Activated CD8-positive, alpha-beta T cell treated with anti-CD3 and anti-CD28 coated beads for 36 hours (primary cell): ENCODE measurements around the gene GLT6D1. TPM values are rescaled to one million over a fixed set of nuclear protein-coding genes. Genes with fewer than 3 reads are reported as not detected.

Experiments
- ATAC-seq: fragments of 200-7000 bp; cut with Tn5 transposase; one replicate; pipeline ENCODE4 v1.10.0; 2021; ENCODE audit warnings: mild to moderate bottlenecking, moderate library complexity
- CTCF ChIA-PET: fragments of 350-600 bp; sonication (Branson Sonifier 250); formaldehyde crosslinking; loops from one replicate; lab custom pipeline; 2021; ENCODE audit warnings: antibody characterized with exemption; lab: Charles Lee
- POLR2A ChIA-PET: fragments of 350-600 bp; sonication (Branson Sonifier 250); formaldehyde crosslinking; loops from one replicate; lab custom pipeline; 2021; ENCODE audit warnings: antibody characterized with exemption; lab: Charles Lee
- DNase-seq: peaks from one replicate; pipeline ENCODE4 v3.0.0-alpha.2; 2020
- H3K27ac Mint-ChIP-seq: one replicate; pipeline ENCODE4 v1.8.0; 2021; ENCODE audit warnings: mild to moderate bottlenecking, mixed read lengths
- H3K27me3 Mint-ChIP-seq: one replicate; pipeline ENCODE4 v1.8.0; 2021; ENCODE audit warnings: mixed read lengths
- H3K36me3 Mint-ChIP-seq: one replicate; pipeline ENCODE4 v1.8.0; 2021; ENCODE audit warnings: low read depth, mixed read lengths
- H3K4me1 Mint-ChIP-seq: one replicate; pipeline ENCODE4 v1.8.0; 2021; ENCODE audit warnings: low read depth, mixed read lengths
- H3K4me3 Mint-ChIP-seq: one replicate; pipeline ENCODE4 v1.8.0; 2021; ENCODE audit warnings: mild to moderate bottlenecking, moderate library complexity, mixed read lengths
- H3K9me3 Mint-ChIP-seq: one replicate; pipeline ENCODE4 v1.8.0; 2021; ENCODE audit warnings: mixed read lengths
- intact Hi-C: fragments of 100-400 bp; cut with micrococcal nuclease; formaldehyde crosslinking; loops from one replicate; pipeline ENCODE4 v1.10.0; 2022
- total RNA-seq, 2 experiments: library from RNA; stranded (reverse); gene quantifications; one replicate each; pipeline ENCODE4 v1.2.3, GENCODE V29; 2021
- TF ChIP-seq, protein P1 (sequence below): fragments of 200-600 bp; IDR thresholded peaks from one replicate; pipeline ENCODE4 v1.8.0; 2022; ENCODE audit warnings: antibody characterized with exemption, mild to moderate bottlenecking

GLT6D1 gene
- total RNA-seq, 2 experiments from 2014 or later = not detected

DNA sequence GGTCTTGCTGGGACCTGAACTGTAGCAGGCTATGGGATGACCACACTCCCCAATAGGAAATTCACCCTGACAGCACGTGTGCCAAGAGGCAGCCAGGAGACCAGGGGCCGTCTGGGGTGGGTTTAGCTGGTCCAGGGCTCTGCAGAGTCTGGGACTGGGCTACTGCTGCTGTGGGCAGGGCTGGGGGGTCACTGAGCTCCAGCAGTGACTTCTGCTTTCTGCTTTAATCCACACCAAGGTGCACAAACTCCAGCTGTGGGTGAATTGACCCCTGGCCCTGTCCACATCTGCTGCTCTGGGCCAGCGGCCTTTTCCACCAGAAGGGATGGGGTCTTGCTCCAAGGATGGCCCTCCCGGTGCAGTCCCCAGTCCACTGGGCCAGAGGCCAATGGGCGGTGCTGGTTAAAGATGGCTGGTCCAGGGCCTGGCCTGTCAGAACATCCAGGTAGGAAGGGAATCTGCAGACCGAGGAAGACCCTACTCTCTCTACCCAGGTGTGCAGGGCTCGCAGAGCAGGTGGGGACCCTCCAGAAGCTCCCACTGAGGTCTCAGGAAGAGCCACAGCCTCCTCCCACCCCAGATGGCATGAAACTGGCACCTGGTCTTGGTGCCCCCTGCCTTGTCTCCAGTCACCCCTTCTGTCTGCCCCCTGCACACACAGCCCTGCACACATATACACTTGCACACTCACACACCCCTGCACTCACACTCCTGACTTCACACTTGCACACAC, 28.0 kb downstream of the GLT6D1 start:
- no peaks in the 10 kb centered on the region for H3K9me3 Mint-ChIP-seq
- intact Hi-C loops = no loop called here

DNA sequence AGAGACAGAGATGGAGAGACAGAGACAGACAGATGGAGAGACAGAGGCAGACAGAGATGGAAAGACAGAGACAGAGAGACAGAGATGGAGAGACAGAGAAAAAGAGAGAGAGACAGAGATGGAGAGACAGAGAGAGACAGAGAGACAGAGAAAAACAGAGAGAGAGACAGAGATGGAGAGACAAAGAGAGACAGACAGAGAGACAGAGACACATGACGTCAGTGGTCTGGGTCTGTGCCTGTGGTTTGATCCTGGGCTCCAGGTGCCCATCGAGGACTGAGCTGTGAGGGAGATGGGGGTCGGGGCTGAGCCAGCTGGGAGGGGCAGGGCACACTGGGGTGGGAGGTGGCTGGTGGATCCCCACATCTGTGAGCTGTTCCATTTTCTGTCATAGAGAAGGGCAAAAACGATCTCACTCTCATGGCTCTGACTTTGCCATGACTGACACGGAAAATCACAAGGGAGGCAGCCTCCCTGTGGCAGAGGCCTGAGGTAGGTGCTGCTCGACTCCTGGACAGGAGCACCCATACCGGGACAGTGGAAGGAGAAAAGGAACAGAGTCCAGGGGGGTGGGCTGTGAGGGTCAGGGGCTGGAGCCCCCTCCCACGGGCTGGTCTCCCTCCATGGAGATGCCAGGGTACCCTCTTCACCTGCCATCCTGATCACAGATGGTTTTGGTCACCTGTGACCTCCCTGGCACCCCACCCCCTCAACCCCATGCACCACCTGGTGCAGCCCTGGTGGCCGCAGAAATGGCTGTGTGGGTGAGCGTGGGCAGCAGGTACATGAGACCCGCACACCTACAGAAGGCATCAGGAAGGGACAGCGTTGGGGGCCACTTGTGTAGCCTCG, 28.8 kb downstream of the GLT6D1 start:
- Mint-ChIP-seq H3K27ac (no peak overlapping the region), H3K4me1 (no peaks in the 10 kb centered on the region), H3K4me3 (no peak overlapping the region), H3K27me3 (no peaks in the 10 kb centered on the region), H3K9me3 (no peaks in the 10 kb centered on the region), H3K36me3 (no peaks in the 10 kb centered on the region)
- DNase-seq (no peak), ATAC-seq (no peak)
- TF ChIP-seq, protein P1, sequence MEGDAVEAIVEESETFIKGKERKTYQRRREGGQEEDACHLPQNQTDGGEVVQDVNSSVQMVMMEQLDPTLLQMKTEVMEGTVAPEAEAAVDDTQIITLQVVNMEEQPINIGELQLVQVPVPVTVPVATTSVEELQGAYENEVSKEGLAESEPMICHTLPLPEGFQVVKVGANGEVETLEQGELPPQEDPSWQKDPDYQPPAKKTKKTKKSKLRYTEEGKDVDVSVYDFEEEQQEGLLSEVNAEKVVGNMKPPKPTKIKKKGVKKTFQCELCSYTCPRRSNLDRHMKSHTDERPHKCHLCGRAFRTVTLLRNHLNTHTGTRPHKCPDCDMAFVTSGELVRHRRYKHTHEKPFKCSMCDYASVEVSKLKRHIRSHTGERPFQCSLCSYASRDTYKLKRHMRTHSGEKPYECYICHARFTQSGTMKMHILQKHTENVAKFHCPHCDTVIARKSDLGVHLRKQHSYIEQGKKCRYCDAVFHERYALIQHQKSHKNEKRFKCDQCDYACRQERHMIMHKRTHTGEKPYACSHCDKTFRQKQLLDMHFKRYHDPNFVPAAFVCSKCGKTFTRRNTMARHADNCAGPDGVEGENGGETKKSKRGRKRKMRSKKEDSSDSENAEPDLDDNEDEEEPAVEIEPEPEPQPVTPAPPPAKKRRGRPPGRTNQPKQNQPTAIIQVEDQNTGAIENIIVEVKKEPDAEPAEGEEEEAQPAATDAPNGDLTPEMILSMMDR = no peak
- ChIA-PET POLR2A (no interaction called here), CTCF (no interaction called here)
- intact Hi-C loops = no loop called here

More for the DNA sequence above, 28.0 kb downstream of the GLT6D1 start:
- H3K27ac Mint-ChIP-seq = no peak overlapping the region
- ATAC-seq (no peak), DNase-seq (no peak)
- no peaks in the 10 kb centered on the region for H3K27me3 Mint-ChIP-seq
- ChIA-PET POLR2A (no interaction called here), CTCF (no interaction called here)
- H3K36me3 Mint-ChIP-seq = no peaks in the 10 kb centered on the region
- no peaks in the 10 kb centered on the region for H3K4me1 Mint-ChIP-seq
- H3K4me3 Mint-ChIP-seq = no peak overlapping the region
- TF ChIP-seq, protein P1 = no peak

DNA sequence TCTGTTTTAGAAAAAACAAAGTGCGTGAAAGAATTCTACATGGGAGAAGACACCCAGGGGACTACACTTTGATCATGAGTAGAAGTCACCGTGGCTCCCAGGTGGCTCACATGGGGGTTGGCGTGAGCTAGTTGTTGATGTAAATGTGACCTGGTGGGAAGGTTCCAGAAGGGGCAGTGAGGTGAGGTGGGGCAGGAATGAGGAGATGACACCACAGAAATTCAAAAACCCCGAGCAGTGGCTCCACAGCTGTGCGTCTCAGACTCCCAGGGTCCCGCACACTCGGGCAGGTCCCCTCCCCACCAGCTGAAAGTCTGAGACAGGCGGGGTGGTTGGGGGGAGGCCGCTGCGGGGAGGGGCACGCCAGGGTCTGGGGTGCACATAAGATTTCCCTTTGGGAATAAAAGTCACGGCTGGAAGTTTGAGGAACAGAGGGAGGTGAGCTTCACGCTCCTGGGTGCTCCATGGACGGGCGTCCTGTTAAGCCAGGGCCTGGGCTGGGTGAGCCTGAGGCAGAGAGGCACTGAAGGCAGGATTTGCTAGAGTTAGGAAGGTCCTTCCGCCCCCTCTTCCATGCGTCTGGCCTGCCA, 29.9 kb downstream of the GLT6D1 start:
- no peak overlapping the region for H3K4me3 Mint-ChIP-seq

DNA sequence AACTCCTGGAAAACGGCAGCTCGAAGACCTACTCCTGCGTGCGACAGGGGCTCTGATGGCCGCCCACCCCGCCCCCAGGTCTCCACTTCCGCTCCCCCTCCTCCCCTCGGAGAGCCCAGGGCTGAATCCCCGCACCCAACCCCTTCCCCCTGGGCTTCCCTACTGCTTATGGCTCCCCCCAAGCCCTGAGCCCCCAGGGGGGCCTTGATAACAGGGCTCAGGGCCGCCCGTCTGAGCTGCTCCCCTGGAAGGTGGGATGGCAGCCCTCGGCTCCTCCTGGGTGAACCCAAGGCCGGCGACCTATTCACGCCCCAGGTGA, 30.4 kb downstream of the GLT6D1 start:
- no peak overlapping the region for H3K27ac Mint-ChIP-seq
- H3K36me3 Mint-ChIP-seq = no peaks in the 10 kb centered on the region
- H3K4me1 Mint-ChIP-seq = no peaks in the 10 kb centered on the region
- TF ChIP-seq, protein P1 = no peak
- intact Hi-C loops = no loop called here
- H3K4me3 Mint-ChIP-seq = no peak overlapping the region
- DNase-seq (no peak), ATAC-seq (no peak)
- H3K9me3 Mint-ChIP-seq = no peaks in the 10 kb centered on the region
- ChIA-PET CTCF (no interaction called here), POLR2A (no interaction called here)
- no peaks in the 10 kb centered on the region for H3K27me3 Mint-ChIP-seq

More for the DNA sequence above, 29.9 kb downstream of the GLT6D1 start:
- Mint-ChIP-seq H3K27me3 (no peaks in the 10 kb centered on the region), H3K36me3 (no peaks in the 10 kb centered on the region), H3K4me1 (no peaks in the 10 kb centered on the region), H3K9me3 (no peaks in the 10 kb centered on the region), H3K27ac (no peak overlapping the region)
- intact Hi-C loops = no loop called here
- TF ChIP-seq, protein P1 = no peak
- CTCF ChIA-PET = no interaction called here
- ATAC-seq (no peak), DNase-seq (no peak)
- POLR2A ChIA-PET = no interaction called here
